Endodermal cell (in vitro differentiated cells): Measurements from ENCODE around the gene CNTRL. TPM values are rescaled to one million over a fixed set of nuclear protein-coding genes. Genes with fewer than 3 reads are reported as not detected.

Source experiments
- DNase-seq: peaks from one replicate; pipeline ENCODE4 v3.0.0-alpha.2; 2017
- H3K27ac ChIP-seq: 2 replicates; pipeline ENCODE4 v1.5.1; 2013; ENCODE audit warnings: mild to moderate bottlenecking, low read depth, low read length, moderate library complexity
- H3K27me3 ChIP-seq: 2 replicates; pipeline ENCODE4 v1.6.1; 2013; ENCODE audit warnings: mild to moderate bottlenecking, low read length, moderate library complexity; ENCODE audit not compliant: insufficient read depth, control insufficient read depth, poor library complexity, severe bottlenecking
- H3K36me3 ChIP-seq: 2 replicates; pipeline ENCODE4 v1.7.0; 2013; ENCODE audit warnings: mild to moderate bottlenecking, low read length, moderate library complexity; ENCODE audit not compliant: control insufficient read depth, insufficient read depth
- H3K4me1 ChIP-seq: one replicate; pipeline ENCODE4 v1.7.0; 2013; ENCODE audit warnings: low read length; ENCODE audit not compliant: control insufficient read depth, insufficient read depth
- H3K4me3 ChIP-seq: 2 replicates; pipeline ENCODE4 v1.5.1; 2013; ENCODE audit warnings: mild to moderate bottlenecking, low read length, moderate library complexity
- H3K9ac ChIP-seq: 2 replicates; pipeline ENCODE4 v1.6.1; 2013; ENCODE audit warnings: mild to moderate bottlenecking, low read length, moderate library complexity; ENCODE audit not compliant: poor library complexity, severe bottlenecking; ENCODE audit errors: extremely low read depth
- H3K9me3 ChIP-seq: 2 replicates; pipeline ENCODE4 v1.6.1; 2013; ENCODE audit warnings: mild to moderate bottlenecking, low read length, moderate library complexity; ENCODE audit not compliant: control insufficient read depth
- H3K27ac Mint-ChIP-seq: 2 replicates; pipeline ENCODE4 v1.8.0; 2020; ENCODE audit warnings: mixed read lengths
- H3K27me3 Mint-ChIP-seq: 2 replicates; pipeline ENCODE4 v1.8.0; 2021; ENCODE audit warnings: mild to moderate bottlenecking, mixed read lengths; ENCODE audit not compliant: insufficient read depth
- H3K36me3 Mint-ChIP-seq: 2 replicates; pipeline ENCODE4 v1.8.0; 2020; ENCODE audit warnings: low read depth, mixed read lengths
- H3K4me1 Mint-ChIP-seq: 2 replicates; pipeline ENCODE4 v1.8.0; 2020; ENCODE audit warnings: mixed read lengths
- H3K4me3 Mint-ChIP-seq: 2 replicates; pipeline ENCODE4 v1.8.0; 2020; ENCODE audit warnings: mild to moderate bottlenecking, moderate library complexity, mixed read lengths
- H3K9me3 Mint-ChIP-seq: 2 replicates; pipeline ENCODE4 v1.8.0; 2020; ENCODE audit warnings: mild to moderate bottlenecking, mixed read lengths
- CTCF ChIP-seq: fragments of 200-600 bp; sonication (generic); conservative IDR thresholded peaks from 2 replicates; pipeline ENCODE4 v1.5.0; 2021; ENCODE audit warnings: antibody characterized with exemption, mild to moderate bottlenecking
- WGBS, 2 experiments: methylation state at CpG; one replicate each; pipeline versions ENCODE4 v1.1.5 to v1.1.7; 2013; ENCODE audit warnings: missing lambda C conversion rate in 2 of 2, mixed read lengths in 1 of 2; ENCODE audit not compliant: insufficient coverage in 1 of 2, insufficient read length in 1 of 2; 5-methylcytosine and 5-hydroxymethylcytosine counted together
- total RNA-seq, 2 donors: library from RNA; stranded (reverse); fragmentation: NEBNext Ultra II Directional in 1 of 2; extraction: Animal tissue kit (Norgen Biotek cat#: 25700) in 1 of 2; gene quantifications; 2 replicates in 1 of 2; 3 replicates in 1 of 2; pipeline ENCODE4 v1.2.1, GENCODE V29; 2021

CNTRL gene
- total RNA-seq, 2 donors from 2014 or later, result 18.0 to 21.0 TPM

DNA sequence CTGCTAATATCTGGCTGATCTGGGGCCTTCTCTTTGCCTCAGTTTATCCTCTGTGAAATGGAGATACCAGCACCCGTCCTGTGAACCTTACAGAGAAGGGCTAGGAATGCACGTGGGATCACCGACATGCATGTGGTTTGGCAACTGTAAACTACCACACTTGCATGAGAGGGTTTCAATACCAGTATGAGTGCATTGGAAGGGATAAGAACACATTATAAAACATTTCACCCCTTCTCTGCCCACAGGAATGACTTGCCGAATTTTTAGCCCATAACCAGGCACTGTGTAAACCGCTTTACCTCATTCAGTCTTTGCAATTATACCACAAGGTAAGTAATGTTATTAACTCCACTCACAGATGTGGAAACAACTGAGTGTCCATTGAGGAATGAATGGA is 135.8 kb downstream of the CNTRL start:
- Histone ChIP-seq H3K27ac (no peak overlapping the region), H3K4me3 (no peak overlapping the region), H3K27me3 (no peaks in the 10 kb centered on the region), H3K4me1 (no peaks in the 10 kb centered on the region), H3K9me3 (no peaks in the 10 kb centered on the region), H3K9ac (no peak overlapping the region), H3K36me3 (no peaks in the 10 kb centered on the region)
- 75 to 95% methylated on average over 4 to 5 of the region's 5 CpGs for WGBS, 2 experiments
- Mint-ChIP-seq H3K4me1 (peaks cover 11% of the 10 kb centered on the region), H3K4me3 (no peak overlapping the region), H3K36me3 (no peaks in the 10 kb centered on the region), H3K27ac (no peak overlapping the region), H3K9me3 (peaks cover 3% of the 10 kb centered on the region), H3K27me3 (peaks cover 2% of the 10 kb centered on the region)
- DNase-seq, result no peak
- no peak for TF ChIP-seq CTCF

DNA sequence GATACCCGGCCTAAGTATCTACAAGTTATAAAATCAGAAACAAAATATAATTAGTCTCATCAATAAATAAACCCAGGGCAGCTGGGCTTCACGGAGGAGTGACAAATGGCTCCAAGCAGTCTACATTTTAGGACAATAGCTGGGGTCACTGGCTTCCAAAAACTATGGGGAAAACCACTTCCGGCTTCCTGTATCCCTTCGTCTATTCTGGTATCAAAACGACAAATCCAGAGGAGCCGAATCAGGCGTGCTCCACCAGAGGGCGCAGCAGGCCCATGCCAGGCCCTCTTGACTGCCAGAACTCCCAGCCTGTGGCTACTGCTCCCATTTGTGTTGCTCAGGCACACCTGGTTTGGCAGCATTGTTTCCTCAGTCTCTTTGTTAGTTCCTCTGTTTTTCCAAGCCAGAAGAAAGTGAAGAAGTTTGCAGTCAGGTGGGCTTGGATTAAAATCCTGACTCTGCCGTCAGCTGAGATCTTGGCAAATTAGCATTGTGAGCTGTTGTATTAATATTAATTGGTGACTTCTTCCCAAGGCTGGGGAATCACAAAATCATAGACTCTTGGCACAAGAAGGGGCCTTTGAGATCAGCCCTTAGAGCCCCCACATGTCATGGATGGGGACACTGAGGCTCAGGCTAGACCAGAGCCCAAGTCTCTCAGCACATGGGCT is 138.5 kb downstream of the CNTRL start:
- H3K9me3 Mint-ChIP-seq, result no peaks in the 10 kb centered on the region
- H3K27ac Mint-ChIP-seq, result no peak overlapping the region
- peaks cover 2% of the 10 kb centered on the region for H3K27me3 Mint-ChIP-seq
- H3K4me1 ChIP-seq, result no peaks in the 10 kb centered on the region
- no peaks in the 10 kb centered on the region for H3K27me3 ChIP-seq
- H3K36me3 Mint-ChIP-seq, result no peaks in the 10 kb centered on the region
- no peaks in the 10 kb centered on the region for H3K9me3 ChIP-seq
- H3K36me3 ChIP-seq, result no peaks in the 10 kb centered on the region
- H3K9ac ChIP-seq, result no peak overlapping the region
- peaks cover 3% of the 10 kb centered on the region for H3K4me1 Mint-ChIP-seq
- H3K4me3 ChIP-seq, result no peak overlapping the region
- no peak overlapping the region for H3K27ac ChIP-seq
- peak; percentile 98 for TF ChIP-seq CTCF
- H3K4me3 Mint-ChIP-seq, result no peak overlapping the region
- peak; percentile 98 for DNase-seq
- WGBS, 2 experiments, result 13 to 27% methylated on average over 7 to 9 of the region's 9 CpGs

- Mint-ChIP-seq H3K4me1 (peaks cover 3% of the 10 kb centered on the region), H3K36me3 (no peaks in the 10 kb centered on the region), H3K4me3 (no peak overlapping the region), H3K27ac (no peak overlapping the region), H3K27me3 (peaks cover 2% of the 10 kb centered on the region), H3K9me3 (no peaks in the 10 kb centered on the region)
- H3K36me3 ChIP-seq, result no peaks in the 10 kb centered on the region
- 85 to 95% methylated on average over 2 of the region's 2 CpGs for WGBS, 2 experiments
- no peaks in the 10 kb centered on the region for H3K4me1 ChIP-seq
- no peak overlapping the region for H3K9ac ChIP-seq
- no peak overlapping the region for H3K27ac ChIP-seq
- H3K27me3 ChIP-seq, result no peaks in the 10 kb centered on the region
- no peak overlapping the region for H3K4me3 ChIP-seq
- DNase-seq, result no peak
- no peaks in the 10 kb centered on the region for H3K9me3 ChIP-seq
- no peak for TF ChIP-seq CTCF
Measured at GRCh38 chr9:121214005-121214404, 139.2 kb downstream of the CNTRL start.
